ENCODE data around the gene PLA2G2A. TPM values are rescaled to one million over a fixed set of nuclear protein-coding genes. Genes with fewer than 3 reads are reported as not detected.
"Not testable (repeated sequence)": the region's sequence is repeated elsewhere in the genome, so short reads cannot be mapped to it uniquely, and the experiment has no call there.

Gene PLA2G2A
- total RNA-seq, 1 experiment from 2014 or later = 1.2 TPM

GRCh38 chr1:19990689-19991088, 11.3 kb upstream of the PLA2G2A start (continued):
- TF ChIP-seq ATF1 (CRISPR knock-in tag; IDR thresholded peaks at IDR 0.05) (no peak), GRHL2 (CRISPR knock-in tag; IDR thresholded peaks at IDR 0.05; ENCODE audit: insufficient replicate concordance, severe bottlenecking) (no peak), RELA (CRISPR knock-in tag; IDR thresholded peaks at IDR 0.05; ENCODE audit: borderline replicate concordance) (no peak), FOXK1 (CRISPR knock-in tag; IDR thresholded peaks at IDR 0.05) (no peak), ZMAT4 (CRISPR knock-in tag; IDR thresholded peaks at IDR 0.05) (no peak)

GRCh38 chr1:19990182-19990582, 10.8 kb upstream of the PLA2G2A start:
- H3K9me3 Mint-ChIP-seq = peaks cover 21% of the 10 kb centered on the region
- peak overlapping the region; percentile 61 for H3K4me3 Mint-ChIP-seq
- H3K36me3 Mint-ChIP-seq = peaks cover 22% of the 10 kb centered on the region
- ATAC-seq = peak; percentile 32
- POLR2A ChIA-PET; H3K27me3 Mint-ChIP-seq (ENCODE audit: low read depth): not testable (repeated sequence)
- peaks cover 73% of the 10 kb centered on the region for H3K4me1 Mint-ChIP-seq
- CTCF ChIA-PET = interaction anchor here (0.9 to 2.1 kb wide), 3 partner anchors 15 to 162 kb away, joined by 3 to 10 read pairs (median 9); no protein-coding TSS in a partner anchor
- peak overlapping the region; percentile 99 for H3K27ac Mint-ChIP-seq
- TF ChIP-seq, protein P1, sequence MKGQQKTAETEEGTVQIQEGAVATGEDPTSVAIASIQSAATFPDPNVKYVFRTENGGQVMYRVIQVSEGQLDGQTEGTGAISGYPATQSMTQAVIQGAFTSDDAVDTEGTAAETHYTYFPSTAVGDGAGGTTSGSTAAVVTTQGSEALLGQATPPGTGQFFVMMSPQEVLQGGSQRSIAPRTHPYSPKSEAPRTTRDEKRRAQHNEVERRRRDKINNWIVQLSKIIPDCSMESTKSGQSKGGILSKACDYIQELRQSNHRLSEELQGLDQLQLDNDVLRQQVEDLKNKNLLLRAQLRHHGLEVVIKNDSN (CRISPR knock-in tag; IDR thresholded peaks at IDR 0.05) = peak; percentile 63; the same call in 1 of the 2 replicates
- TF ChIP-seq MAX (CRISPR knock-in tag; IDR thresholded peaks at IDR 0.05) = peak; percentile 43; the same call in 1 of the 2 replicates
- TF ChIP-seq USF2 (CRISPR knock-in tag; IDR thresholded peaks at IDR 0.05) = peak; percentile 76
- DNase-seq (ENCODE audit: low spot score) = peak; percentile 47

- CTCF ChIA-PET = interaction anchor here (1.7 kb wide), 1 partner anchor 14 kb away, joined by 3 read pairs; no protein-coding TSS in a partner anchor
- H3K27ac Mint-ChIP-seq = peak overlapping the region; percentile 99
Measured at GRCh38 chr1:19988267-19989006, 9.0 kb upstream of the PLA2G2A start.

DNA sequence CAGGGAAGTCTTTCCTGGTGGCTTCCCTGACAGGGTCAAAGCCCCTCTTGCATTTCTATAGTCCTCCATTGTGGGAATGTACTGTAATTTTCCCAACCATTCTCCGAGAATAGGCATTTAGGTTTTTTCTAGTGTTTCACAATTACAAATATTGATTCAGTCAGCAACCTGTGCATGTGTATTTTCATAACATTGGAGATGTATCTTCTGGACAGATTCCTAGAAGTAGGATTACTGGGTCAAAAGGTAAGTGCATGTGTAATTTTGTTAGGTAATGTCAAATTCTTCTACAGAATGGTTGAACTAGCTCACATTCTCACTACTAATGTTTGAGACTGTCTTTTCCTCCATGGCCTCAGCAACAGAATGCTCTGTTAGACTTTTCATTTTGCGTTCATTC, 8.3 kb upstream of the PLA2G2A start:
- TF ChIP-seq IRF2 (CRISPR knock-in tag; IDR thresholded peaks at IDR 0.05; ENCODE audit: borderline replicate concordance, low read depth) (no peak), GABPB1 (CRISPR knock-in tag; IDR thresholded peaks at IDR 0.05) (peak; percentile 63; the same call in 1 of the 2 replicates), ZNF423 (CRISPR knock-in tag; IDR thresholded peaks at IDR 0.05) (no peak), PRDM15 (CRISPR knock-in tag; IDR thresholded peaks at IDR 0.05) (no peak), ZMAT4 (CRISPR knock-in tag; IDR thresholded peaks at IDR 0.05) (no peak), OVOL2 (CRISPR knock-in tag; IDR thresholded peaks at IDR 0.05; ENCODE audit: borderline replicate concordance) (no peak), TEAD1 (CRISPR knock-in tag; IDR thresholded peaks at IDR 0.05) (no peak), FOXP1 (CRISPR knock-in tag; IDR thresholded peaks at IDR 0.05; ENCODE audit: borderline replicate concordance) (no peak)
- Mint-ChIP-seq H3K27me3 (ENCODE audit: low read depth) (no peaks in the 10 kb centered on the region; the same call in 1 of the 2 replicates), H3K9me3 (peaks cover 24% of the 10 kb centered on the region), H3K4me1 (peaks cover 60% of the 10 kb centered on the region), H3K27ac (peak overlapping the region; percentile 99), H3K4me3 (no peak overlapping the region), H3K36me3 (peaks cover 22% of the 10 kb centered on the region)
- DNase-seq (ENCODE audit: low spot score) (no peak), ATAC-seq (no peak)
- CTCF ChIA-PET = interaction anchor here (1.7 kb wide), 1 partner anchor 13 kb away, joined by 3 read pairs; no protein-coding TSS in a partner anchor
- POLR2A ChIA-PET = no interaction called here

More at GRCh38 chr1:19988267-19989006, 9.0 kb upstream of the PLA2G2A start:
- peaks cover 64% of the 10 kb centered on the region for H3K4me1 Mint-ChIP-seq
- DNase-seq (ENCODE audit: low spot score) = no peak
- H3K4me3 Mint-ChIP-seq = no peak overlapping the region
- H3K27me3 Mint-ChIP-seq (ENCODE audit: low read depth) = no peaks in the 10 kb centered on the region; the same call in 1 of the 2 replicates
- H3K36me3 Mint-ChIP-seq = peaks cover 18% of the 10 kb centered on the region
- TF ChIP-seq ZBTB21 (CRISPR knock-in tag; IDR thresholded peaks at IDR 0.05; ENCODE audit: borderline replicate concordance) (peak; percentile 43; the same call in 1 of the 2 replicates), ETV6 (CRISPR knock-in tag; IDR thresholded peaks at IDR 0.05) (no peak)
- POLR2A ChIA-PET = no interaction called here
- no peak for ATAC-seq
- H3K9me3 Mint-ChIP-seq = peaks cover 20% of the 10 kb centered on the region

All from WTC11 (cell line).